ENCODE data around the gene VWA8.

GRCh38 chr13:41997396-41997795, 36.5 kb upstream of the VWA8 start:
- TF ChIP-seq, protein P1, sequence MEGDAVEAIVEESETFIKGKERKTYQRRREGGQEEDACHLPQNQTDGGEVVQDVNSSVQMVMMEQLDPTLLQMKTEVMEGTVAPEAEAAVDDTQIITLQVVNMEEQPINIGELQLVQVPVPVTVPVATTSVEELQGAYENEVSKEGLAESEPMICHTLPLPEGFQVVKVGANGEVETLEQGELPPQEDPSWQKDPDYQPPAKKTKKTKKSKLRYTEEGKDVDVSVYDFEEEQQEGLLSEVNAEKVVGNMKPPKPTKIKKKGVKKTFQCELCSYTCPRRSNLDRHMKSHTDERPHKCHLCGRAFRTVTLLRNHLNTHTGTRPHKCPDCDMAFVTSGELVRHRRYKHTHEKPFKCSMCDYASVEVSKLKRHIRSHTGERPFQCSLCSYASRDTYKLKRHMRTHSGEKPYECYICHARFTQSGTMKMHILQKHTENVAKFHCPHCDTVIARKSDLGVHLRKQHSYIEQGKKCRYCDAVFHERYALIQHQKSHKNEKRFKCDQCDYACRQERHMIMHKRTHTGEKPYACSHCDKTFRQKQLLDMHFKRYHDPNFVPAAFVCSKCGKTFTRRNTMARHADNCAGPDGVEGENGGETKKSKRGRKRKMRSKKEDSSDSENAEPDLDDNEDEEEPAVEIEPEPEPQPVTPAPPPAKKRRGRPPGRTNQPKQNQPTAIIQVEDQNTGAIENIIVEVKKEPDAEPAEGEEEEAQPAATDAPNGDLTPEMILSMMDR (IDR thresholded peaks at IDR 0.05; ENCODE audit: low read depth, low read length), result no peak
- no peak for TF ChIP-seq EZH2phosphoT487 (IDR thresholded peaks at IDR 0.05; ENCODE audit: low read depth)

Data from OCI-LY3 (cell line).